OCI-LY1 (cell line): ENCODE measurements around the gene CRYBG1.

Experiments used
- H2AFZ ChIP-seq: fragments of 200-600 bp; sonication (generic), shearing (Covaris generic); 2 replicates; pipeline ENCODE4 v1.6.0; 2014; ENCODE audit warnings: antibody characterized with exemption, mild to moderate bottlenecking, low read length
- H3F3A ChIP-seq: fragments of 200-600 bp; sonication (generic), shearing (Covaris generic); 2 replicates; pipeline ENCODE4 v1.6.0; 2014; ENCODE audit warnings: mild to moderate bottlenecking, antibody characterized with exemption, low read length, moderate library complexity; ENCODE audit not compliant: insufficient read depth
- H3K27ac ChIP-seq: fragments of 200-600 bp; sonication (generic); 2 replicates; pipeline ENCODE4 v1.5.1; 2014; ENCODE audit warnings: low read length, mixed run types, mild to moderate bottlenecking, low read depth; ENCODE audit not compliant: poor library complexity, severe bottlenecking
- H3K27me3 ChIP-seq: fragments of 200-600 bp; sonication (generic); 2 replicates; pipeline ENCODE4 v1.6.0; 2014; ENCODE audit warnings: antibody characterized with exemption, mild to moderate bottlenecking, low read length, moderate library complexity; ENCODE audit not compliant: insufficient read depth
- H3K36me3 ChIP-seq: fragments of 200-600 bp; sonication (generic); 2 replicates; pipeline ENCODE4 v1.6.1; 2014; ENCODE audit warnings: mild to moderate bottlenecking, antibody characterized with exemption, low read length, moderate library complexity, mixed read lengths; ENCODE audit not compliant: insufficient read depth
- H3K4me1 ChIP-seq: fragments of 200-600 bp; sonication (generic); 2 replicates; pipeline ENCODE4 v1.5.1; 2014; ENCODE audit warnings: mild to moderate bottlenecking, low read length, moderate library complexity; ENCODE audit not compliant: insufficient read depth, severe bottlenecking
- H3K4me2 ChIP-seq: fragments of 200-600 bp; sonication (generic), shearing (Covaris generic); 2 replicates; pipeline ENCODE4 v1.6.1; 2014; ENCODE audit warnings: low read length
- H3K4me3 ChIP-seq: fragments of 200-600 bp; sonication (generic); 2 replicates; pipeline ENCODE4 v1.5.1; 2014; ENCODE audit warnings: low read length, low read depth, mild to moderate bottlenecking, mixed read lengths; ENCODE audit not compliant: poor library complexity, severe bottlenecking
- H3K79me2 ChIP-seq: fragments of 200-600 bp; shearing (Covaris generic); 2 replicates; pipeline ENCODE4 v1.6.1; 2016; ENCODE audit warnings: mixed run types, low read length, mixed read lengths; ENCODE audit not compliant: insufficient read depth
- H3K9ac ChIP-seq: fragments of 200-600 bp; sonication (generic), shearing (Covaris generic); 2 replicates; pipeline ENCODE4 v1.6.1; 2014; ENCODE audit warnings: mild to moderate bottlenecking, low read length, mixed read lengths
- H3K9me2 ChIP-seq: fragments of 200-600 bp; sonication (generic), shearing (Covaris generic); 2 replicates; pipeline ENCODE4 v1.6.1; 2014; ENCODE audit warnings: low read depth, mild to moderate bottlenecking, low read length, mixed read lengths
- H3K9me3 ChIP-seq: fragments of 200-600 bp; shearing (Covaris generic); 2 replicates; pipeline ENCODE4 v1.6.1; 2014; ENCODE audit warnings: low read length, mixed read lengths
- H4K20me1 ChIP-seq: fragments of 200-600 bp; sonication (generic), shearing (Covaris generic); 2 replicates; pipeline ENCODE4 v1.6.0; 2016; ENCODE audit warnings: mild to moderate bottlenecking, low read length; ENCODE audit not compliant: insufficient read depth
- EZH2 ChIP-seq: fragments of 200-600 bp; sonication (generic), shearing (Covaris generic); IDR thresholded peaks from 2 replicates; pipeline ENCODE4 v1.8.0; 2017; ENCODE audit warnings: borderline replicate concordance, mixed run types, mild to moderate bottlenecking, antibody characterized with exemption, low read length, moderate library complexity, mixed read lengths
- TF ChIP-seq, protein P1 (sequence below): fragments of 200-600 bp; sonication (generic), shearing (Covaris generic); IDR thresholded peaks from 2 replicates; pipeline ENCODE4 v1.5.1; 2017; ENCODE audit warnings: mild to moderate bottlenecking, antibody characterized with exemption, low read length, moderate library complexity, mixed read lengths

Gene CRYBG1

DNA sequence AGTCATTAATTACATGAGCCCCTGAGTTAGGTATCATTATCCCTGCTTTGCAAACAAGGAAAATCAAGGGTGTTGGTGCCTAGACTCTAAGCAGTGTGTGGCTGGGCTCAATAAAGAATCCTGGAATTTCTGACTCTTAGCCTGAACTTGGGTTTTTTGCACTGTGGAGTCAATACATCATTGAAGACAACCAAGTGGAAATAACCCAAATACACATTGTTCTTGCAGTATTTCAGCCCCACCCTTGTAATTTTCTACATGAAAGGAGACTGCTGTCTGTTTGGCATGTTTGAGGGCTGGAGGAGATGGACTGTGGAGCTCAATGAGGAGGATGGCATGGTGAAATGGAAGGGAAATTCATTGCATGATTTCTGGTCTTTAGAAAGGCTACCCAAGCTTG, 110.3 kb downstream of the CRYBG1 start:
- H3K27me3 ChIP-seq = no peaks in the 10 kb centered on the region
- H3K4me2 ChIP-seq = no peak overlapping the region
- no peaks in the 10 kb centered on the region for H3K9me3 ChIP-seq
- no peak overlapping the region for H3K27ac ChIP-seq
- H3F3A ChIP-seq = no peaks in the 10 kb centered on the region
- H3K36me3 ChIP-seq = no peaks in the 10 kb centered on the region
- no peak overlapping the region for H3K9ac ChIP-seq
- no peaks in the 10 kb centered on the region for H3K9me2 ChIP-seq
- no peak overlapping the region for H2AFZ ChIP-seq
- TF ChIP-seq EZH2 = no peak
- TF ChIP-seq, protein P1, sequence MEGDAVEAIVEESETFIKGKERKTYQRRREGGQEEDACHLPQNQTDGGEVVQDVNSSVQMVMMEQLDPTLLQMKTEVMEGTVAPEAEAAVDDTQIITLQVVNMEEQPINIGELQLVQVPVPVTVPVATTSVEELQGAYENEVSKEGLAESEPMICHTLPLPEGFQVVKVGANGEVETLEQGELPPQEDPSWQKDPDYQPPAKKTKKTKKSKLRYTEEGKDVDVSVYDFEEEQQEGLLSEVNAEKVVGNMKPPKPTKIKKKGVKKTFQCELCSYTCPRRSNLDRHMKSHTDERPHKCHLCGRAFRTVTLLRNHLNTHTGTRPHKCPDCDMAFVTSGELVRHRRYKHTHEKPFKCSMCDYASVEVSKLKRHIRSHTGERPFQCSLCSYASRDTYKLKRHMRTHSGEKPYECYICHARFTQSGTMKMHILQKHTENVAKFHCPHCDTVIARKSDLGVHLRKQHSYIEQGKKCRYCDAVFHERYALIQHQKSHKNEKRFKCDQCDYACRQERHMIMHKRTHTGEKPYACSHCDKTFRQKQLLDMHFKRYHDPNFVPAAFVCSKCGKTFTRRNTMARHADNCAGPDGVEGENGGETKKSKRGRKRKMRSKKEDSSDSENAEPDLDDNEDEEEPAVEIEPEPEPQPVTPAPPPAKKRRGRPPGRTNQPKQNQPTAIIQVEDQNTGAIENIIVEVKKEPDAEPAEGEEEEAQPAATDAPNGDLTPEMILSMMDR = no peak
- H4K20me1 ChIP-seq = no peaks in the 10 kb centered on the region
- no peak overlapping the region for H3K4me3 ChIP-seq
- no peaks in the 10 kb centered on the region for H3K79me2 ChIP-seq
- no peaks in the 10 kb centered on the region for H3K4me1 ChIP-seq

DNA sequence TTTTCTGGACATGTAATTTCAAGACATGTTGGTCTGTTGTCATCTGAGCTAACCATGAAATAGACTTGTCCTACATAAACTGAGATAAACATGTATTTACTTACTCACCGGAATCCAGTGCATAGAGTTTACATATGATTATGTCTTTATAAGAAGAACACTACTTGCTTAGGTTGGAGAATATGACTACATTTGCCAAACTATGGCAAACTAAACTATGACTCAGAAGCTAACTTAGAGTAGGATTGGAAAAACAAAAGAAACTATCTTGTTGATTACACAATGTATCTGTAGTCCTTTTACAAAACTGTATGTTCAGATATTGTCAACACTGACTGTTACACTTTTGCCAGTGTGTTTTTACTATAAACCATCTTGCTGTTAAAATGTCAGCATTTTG, 113.3 kb downstream of the CRYBG1 start:
- H3K9ac ChIP-seq = no peak overlapping the region
- H3K79me2 ChIP-seq = no peaks in the 10 kb centered on the region
- H3F3A ChIP-seq = no peaks in the 10 kb centered on the region
- no peaks in the 10 kb centered on the region for H3K9me3 ChIP-seq
- no peak overlapping the region for H2AFZ ChIP-seq
- H3K36me3 ChIP-seq = no peaks in the 10 kb centered on the region
- H3K27me3 ChIP-seq = no peaks in the 10 kb centered on the region
- H4K20me1 ChIP-seq = no peaks in the 10 kb centered on the region
- no peak overlapping the region for H3K4me3 ChIP-seq
- TF ChIP-seq, protein P1 = no peak
- no peaks in the 10 kb centered on the region for H3K9me2 ChIP-seq
- H3K4me2 ChIP-seq = no peak overlapping the region
- H3K4me1 ChIP-seq = peaks cover 6% of the 10 kb centered on the region
- H3K27ac ChIP-seq = no peak overlapping the region

- Histone ChIP-seq H3K79me2 (no peaks in the 10 kb centered on the region), H3K4me2 (no peak overlapping the region), H2AFZ (no peak overlapping the region), H3K9me3 (no peaks in the 10 kb centered on the region), H3F3A (no peaks in the 10 kb centered on the region), H3K27me3 (no peaks in the 10 kb centered on the region), H3K36me3 (no peaks in the 10 kb centered on the region), H3K27ac (no peak overlapping the region), H3K4me3 (no peak overlapping the region), H4K20me1 (no peaks in the 10 kb centered on the region), H3K9me2 (no peaks in the 10 kb centered on the region), H3K4me1 (peaks cover 6% of the 10 kb centered on the region), H3K9ac (no peak overlapping the region)
- TF ChIP-seq EZH2 = no peak
- TF ChIP-seq, protein P1 = no peak
Observed at GRCh38 chr6:106474466-106474865, 113.9 kb downstream of the CRYBG1 start.
